ENCODE data around the gene INSIG2.

Gene INSIG2

DNA sequence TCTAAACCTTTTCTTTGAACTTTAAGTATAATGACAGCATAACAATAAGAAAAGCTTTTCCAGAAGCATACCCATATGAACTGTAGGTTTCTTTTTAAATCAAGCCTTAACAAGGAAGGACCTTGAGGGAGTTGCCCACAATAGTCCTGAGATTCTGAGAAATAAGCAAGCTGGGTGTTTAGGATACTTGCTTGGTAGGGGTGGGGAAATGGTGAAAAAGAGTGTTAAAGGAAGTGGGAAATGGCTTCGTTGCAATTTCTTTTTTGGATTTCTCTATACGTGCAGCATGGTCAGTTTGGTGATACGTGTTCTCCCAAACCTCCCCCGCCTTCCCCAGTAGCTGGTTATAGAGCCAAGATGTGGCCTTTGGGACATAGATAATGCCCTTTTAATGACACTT lies 17.2 kb downstream of the INSIG2 start:
- no peak overlapping the region for H3K27ac Mint-ChIP-seq
- no peak for ATAC-seq
- H3K27me3 Mint-ChIP-seq, result no peaks in the 10 kb centered on the region
- no peak overlapping the region for H3K4me3 Mint-ChIP-seq
- no peaks in the 10 kb centered on the region for H3K9me3 Mint-ChIP-seq
- H3K4me1 Mint-ChIP-seq, result peaks cover 16% of the 10 kb centered on the region
- no peak for DNase-seq

DNA sequence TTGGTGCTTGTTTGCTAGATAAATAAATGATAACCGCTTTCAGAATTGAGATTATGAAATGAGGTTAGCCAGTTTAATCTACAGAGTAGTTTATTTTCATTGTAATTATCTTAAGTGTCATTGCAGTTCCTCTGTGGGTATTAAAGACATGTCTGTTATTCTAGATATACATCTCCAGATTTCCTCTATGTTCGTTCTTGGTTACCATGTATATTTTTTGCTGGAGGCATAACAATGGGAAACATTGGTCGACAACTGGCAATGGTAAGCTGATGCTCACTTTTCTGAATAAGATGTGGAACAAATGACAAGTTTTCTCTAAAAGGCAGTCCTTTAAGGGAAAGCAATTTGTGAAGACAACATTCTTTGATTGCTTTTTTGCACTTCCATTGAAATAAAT lies 18.7 kb downstream of the INSIG2 start:
- no peak overlapping the region for H3K4me3 Mint-ChIP-seq
- DNase-seq (no peak), ATAC-seq (no peak)
- H3K27me3 Mint-ChIP-seq, result no peaks in the 10 kb centered on the region
- no peak overlapping the region for H3K27ac Mint-ChIP-seq
- H3K9me3 Mint-ChIP-seq, result no peaks in the 10 kb centered on the region
- H3K4me1 Mint-ChIP-seq, result peaks cover 12% of the 10 kb centered on the region

DNA sequence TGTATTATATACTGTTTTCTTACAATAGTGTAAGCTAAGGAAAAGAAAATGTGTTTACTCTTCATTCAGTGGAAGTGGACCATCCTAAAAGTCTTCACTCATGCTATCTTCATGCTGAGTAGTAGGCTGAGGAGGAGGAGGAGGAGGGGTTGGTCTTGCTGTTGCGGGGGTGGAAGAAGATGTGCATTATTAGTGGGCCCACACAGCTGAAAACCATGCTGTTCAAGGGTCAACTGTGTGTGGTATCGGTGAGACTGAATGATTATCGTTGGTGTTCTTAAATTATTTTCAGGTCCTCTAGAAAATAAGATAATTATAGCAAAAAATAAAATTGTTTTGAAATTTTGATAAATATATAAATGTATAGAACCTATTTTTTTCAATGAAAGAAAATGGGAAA lies 22.0 kb downstream of the INSIG2 start:
- Mint-ChIP-seq H3K27ac (no peak overlapping the region), H3K9me3 (no peaks in the 10 kb centered on the region), H3K4me3 (no peak overlapping the region), H3K27me3 (no peaks in the 10 kb centered on the region), H3K4me1 (peaks cover 14% of the 10 kb centered on the region)
- no peak for ATAC-seq
- DNase-seq, result no peak

DNA sequence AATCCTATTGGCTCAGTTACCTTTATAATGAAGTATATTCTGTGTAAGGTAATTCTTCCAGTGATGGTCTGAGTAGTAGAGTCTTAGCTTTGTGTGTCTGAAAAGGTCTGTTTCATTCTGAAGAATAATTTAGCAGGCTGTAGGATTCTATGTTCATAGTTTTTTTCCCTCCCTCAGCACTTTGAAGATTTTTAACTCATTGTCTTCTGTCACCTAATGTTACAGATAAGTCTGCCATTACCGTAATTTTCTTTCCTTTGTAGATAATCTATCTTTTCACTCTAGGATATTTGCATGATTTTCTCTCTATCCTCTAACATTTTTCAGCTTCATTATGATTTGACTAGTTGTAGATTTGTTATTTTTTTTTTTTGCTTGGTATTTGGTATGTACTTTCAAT lies 22.7 kb downstream of the INSIG2 start:
- Mint-ChIP-seq H3K27ac (no peak overlapping the region), H3K9me3 (no peaks in the 10 kb centered on the region), H3K4me1 (peaks cover 14% of the 10 kb centered on the region)

DNA sequence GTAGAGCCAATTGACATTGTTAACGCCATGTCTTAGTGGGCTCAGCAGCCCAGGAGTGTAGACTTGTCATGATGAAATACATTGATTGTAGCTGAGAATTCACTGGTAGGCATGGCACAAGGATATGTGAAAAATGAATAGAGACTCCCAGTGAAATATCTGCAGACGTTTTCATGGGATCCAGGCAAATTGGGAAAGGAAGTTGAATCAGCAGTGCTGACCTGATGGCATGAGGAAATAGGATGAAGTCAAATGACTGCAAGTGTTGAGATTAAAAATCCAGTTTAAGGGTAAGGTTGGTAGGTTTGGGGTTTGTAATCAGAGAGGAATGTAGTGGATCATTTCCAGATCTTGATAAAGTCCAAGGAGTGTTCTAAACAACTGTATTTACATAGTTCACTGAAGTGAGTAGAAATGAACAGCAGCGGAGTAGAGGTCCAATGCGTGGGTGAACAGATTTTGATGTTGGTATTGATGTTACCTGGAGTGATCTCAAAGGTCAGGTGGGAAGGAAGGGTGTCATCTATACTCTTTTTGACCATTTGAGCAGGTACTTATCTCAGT lies 24.6 kb downstream of the INSIG2 start:
- H3K4me3 Mint-ChIP-seq, result no peak overlapping the region
- H3K4me1 Mint-ChIP-seq, result peaks cover 14% of the 10 kb centered on the region
- no peak for DNase-seq
- no peaks in the 10 kb centered on the region for H3K9me3 Mint-ChIP-seq
- H3K27me3 Mint-ChIP-seq, result no peaks in the 10 kb centered on the region
- no peak overlapping the region for H3K27ac Mint-ChIP-seq
- ATAC-seq, result no peak

More for the DNA sequence above, 22.7 kb downstream of the INSIG2 start:
- Mint-ChIP-seq H3K4me3 (no peak overlapping the region), H3K27me3 (no peaks in the 10 kb centered on the region)
- ATAC-seq (no peak), DNase-seq (no peak)

DNA sequence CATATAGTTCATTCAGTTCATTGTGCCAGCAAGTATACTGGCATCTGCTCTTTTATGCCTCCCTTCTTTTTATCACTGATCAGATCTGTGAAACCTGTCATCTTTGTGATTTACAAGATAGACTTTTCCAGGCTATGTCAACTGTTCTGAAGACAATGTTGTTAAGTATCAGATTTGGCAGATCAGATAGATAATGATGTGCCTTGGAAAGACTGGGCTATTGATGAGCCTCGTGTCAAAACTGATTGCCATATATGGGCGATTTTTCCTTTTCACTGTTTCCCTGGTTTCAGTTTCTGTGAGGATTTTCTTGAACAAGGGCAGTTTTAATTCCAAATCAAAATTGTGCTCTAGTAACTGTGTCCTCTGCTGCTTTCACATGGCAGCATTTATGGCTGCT lies 26.6 kb downstream of the INSIG2 start:
- DNase-seq, result no peak
- Mint-ChIP-seq H3K27me3 (no peaks in the 10 kb centered on the region), H3K4me3 (no peak overlapping the region), H3K9me3 (no peaks in the 10 kb centered on the region), H3K4me1 (peaks cover 14% of the 10 kb centered on the region), H3K27ac (no peak overlapping the region)
- no peak for ATAC-seq

DNA sequence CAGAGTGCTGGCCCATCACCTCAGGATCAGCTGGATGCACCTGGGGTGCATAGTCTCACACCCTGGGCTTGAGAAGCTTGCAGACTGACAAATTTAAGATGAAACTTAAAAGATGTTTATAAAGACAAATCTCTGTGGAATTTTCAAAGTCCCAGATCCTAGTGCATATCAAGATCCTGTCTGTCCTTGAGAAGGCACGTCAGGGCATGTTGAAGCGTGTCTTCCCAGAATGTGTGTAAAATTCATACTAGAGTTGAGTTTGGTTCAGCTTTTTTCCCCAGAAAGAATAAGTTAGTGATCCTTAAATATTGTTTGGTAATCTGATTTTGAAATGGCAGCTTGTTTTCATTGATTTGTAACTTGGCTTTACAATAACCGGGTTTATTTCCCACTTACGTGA lies 27.5 kb downstream of the INSIG2 start:
- no peak for DNase-seq
- no peak for ATAC-seq
- H3K27me3 Mint-ChIP-seq, result no peaks in the 10 kb centered on the region
- H3K4me3 Mint-ChIP-seq, result no peak overlapping the region
- no peaks in the 10 kb centered on the region for H3K9me3 Mint-ChIP-seq
- peaks cover 14% of the 10 kb centered on the region for H3K4me1 Mint-ChIP-seq
- H3K27ac Mint-ChIP-seq, result no peak overlapping the region

DNA sequence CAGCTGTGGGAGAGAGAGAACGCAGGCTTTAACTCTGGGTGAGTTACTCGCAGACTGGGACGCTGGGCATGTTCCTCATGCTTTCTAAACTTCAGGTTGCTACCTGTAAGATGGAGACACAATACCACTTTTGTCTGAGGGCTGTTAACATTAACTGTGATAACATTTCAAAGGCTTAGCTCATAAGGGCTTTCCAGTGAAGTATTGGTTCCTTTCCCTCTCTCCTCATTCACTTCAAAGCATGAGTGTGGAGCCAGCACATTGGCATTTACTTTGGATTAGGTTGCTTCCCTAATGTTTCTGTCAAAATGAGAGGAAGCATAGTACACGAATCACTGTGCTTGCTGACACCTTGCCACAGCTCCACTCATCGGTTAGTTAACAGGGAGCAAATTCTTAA lies 30.2 kb downstream of the INSIG2 start:
- H3K27ac Mint-ChIP-seq, result no peak overlapping the region
- no peaks in the 10 kb centered on the region for H3K9me3 Mint-ChIP-seq
- ATAC-seq (no peak), DNase-seq (no peak)
- no peaks in the 10 kb centered on the region for H3K27me3 Mint-ChIP-seq
- no peak overlapping the region for H3K4me3 Mint-ChIP-seq
- peaks cover 6% of the 10 kb centered on the region for H3K4me1 Mint-ChIP-seq

DNA sequence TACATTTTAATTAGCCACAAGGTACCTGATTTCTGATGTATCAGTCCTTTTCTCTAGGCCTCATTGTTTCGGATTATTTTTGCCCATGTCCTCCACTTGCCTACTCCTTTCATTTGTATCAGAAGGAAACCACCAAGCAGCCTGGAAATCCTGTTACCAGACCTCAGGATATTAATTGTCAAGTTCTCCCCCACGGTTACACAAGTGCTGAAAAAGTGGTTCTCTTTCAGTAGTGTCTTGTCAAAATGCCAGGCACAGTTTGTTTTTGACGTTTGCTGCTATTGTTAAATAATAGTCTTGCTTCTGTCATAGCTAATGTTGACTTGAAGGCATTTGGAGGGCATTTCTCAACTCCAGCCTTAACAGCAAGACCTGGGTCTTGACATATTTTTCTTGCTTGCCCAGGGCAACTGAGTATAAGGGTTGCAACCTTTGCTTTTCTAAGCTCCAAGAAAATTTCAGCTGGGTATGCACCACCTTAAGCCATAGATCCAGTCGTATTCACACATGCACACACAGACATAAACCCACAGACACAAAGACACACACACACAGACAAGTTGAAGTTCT lies 31.0 kb downstream of the INSIG2 start:
- Mint-ChIP-seq H3K4me3 (no peak overlapping the region), H3K27me3 (no peaks in the 10 kb centered on the region), H3K4me1 (no peaks in the 10 kb centered on the region), H3K27ac (no peak overlapping the region), H3K9me3 (no peaks in the 10 kb centered on the region)
- ATAC-seq (no peak), DNase-seq (no peak)

DNA sequence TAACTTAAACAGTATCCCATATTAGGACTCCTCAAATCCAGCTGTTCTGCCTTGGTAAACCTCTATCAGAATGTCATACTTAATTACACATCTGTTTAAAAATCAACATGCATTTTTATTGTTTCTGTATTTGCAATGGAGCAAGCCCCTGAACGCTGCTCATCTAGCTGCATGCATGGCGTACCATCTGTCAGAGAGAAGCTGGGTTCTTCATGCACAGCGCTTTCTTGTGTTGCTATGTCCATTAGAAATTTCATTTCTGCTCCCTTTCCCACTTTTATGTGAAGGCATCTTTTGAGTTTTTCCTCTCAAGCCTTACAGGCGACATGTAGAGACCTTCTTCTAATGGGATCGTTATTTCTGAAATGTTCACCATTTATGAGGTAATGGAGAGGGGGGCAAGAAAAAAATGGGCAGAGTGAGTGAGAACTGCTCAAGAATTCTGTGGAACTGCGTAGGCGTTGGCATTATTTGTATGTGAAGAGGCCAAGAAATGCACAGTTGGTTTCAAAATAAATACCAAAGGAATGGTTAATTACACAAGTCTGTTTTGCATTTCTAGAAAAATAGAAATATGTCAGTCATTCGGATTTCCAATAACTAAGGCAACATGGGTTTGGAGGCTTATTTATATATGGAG lies 31.6 kb downstream of the INSIG2 start:
- Mint-ChIP-seq H3K4me3 (no peak overlapping the region), H3K4me1 (no peaks in the 10 kb centered on the region), H3K27ac (no peak overlapping the region), H3K27me3 (peaks cover 2% of the 10 kb centered on the region), H3K9me3 (no peaks in the 10 kb centered on the region)
- ATAC-seq (no peak), DNase-seq (no peak)

DNA sequence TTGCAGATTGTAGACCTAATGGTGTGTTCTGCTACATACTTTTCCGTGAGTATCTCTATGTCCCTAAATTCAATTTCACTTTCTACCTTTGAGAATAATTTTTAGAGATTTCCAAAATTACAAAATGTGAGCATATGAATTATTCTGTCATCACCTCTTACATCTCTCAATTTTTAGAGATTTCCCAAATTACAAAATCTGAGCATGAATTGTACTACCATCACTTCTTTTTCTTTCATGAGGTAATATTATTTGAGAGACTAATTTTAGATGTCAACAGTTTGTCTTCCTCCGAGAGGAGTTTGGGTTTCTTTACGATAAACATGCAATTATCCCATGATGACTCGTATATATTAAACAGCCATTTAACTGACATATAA lies 32.1 kb downstream of the INSIG2 start:
- Mint-ChIP-seq H3K4me3 (no peak overlapping the region), H3K27ac (no peak overlapping the region), H3K4me1 (no peaks in the 10 kb centered on the region), H3K9me3 (no peaks in the 10 kb centered on the region), H3K27me3 (peaks cover 7% of the 10 kb centered on the region)
- DNase-seq (no peak), ATAC-seq (no peak)

DNA sequence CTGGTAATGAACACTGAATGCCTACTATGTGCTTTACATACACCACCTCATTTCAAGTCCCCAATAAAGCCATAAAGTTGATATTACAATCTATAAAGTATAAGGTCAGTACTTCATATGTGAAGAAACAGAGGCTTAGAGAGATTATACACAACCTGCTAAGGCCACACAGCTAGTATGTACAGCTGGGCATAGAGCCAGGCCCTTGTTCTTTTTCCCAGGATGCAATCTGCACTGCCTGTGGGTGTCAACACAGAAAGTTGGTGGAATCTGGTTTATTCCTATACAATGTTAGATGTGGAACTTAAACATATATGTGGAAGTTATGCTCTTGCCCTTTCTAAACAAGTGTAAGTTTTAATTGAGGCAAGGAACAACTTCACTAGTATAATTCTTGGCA lies 32.8 kb downstream of the INSIG2 start:
- Mint-ChIP-seq H3K9me3 (no peaks in the 10 kb centered on the region), H3K4me3 (no peak overlapping the region), H3K27me3 (peaks cover 14% of the 10 kb centered on the region), H3K27ac (no peak overlapping the region), H3K4me1 (no peaks in the 10 kb centered on the region)
- ATAC-seq, result no peak
- no peak for DNase-seq

DNA sequence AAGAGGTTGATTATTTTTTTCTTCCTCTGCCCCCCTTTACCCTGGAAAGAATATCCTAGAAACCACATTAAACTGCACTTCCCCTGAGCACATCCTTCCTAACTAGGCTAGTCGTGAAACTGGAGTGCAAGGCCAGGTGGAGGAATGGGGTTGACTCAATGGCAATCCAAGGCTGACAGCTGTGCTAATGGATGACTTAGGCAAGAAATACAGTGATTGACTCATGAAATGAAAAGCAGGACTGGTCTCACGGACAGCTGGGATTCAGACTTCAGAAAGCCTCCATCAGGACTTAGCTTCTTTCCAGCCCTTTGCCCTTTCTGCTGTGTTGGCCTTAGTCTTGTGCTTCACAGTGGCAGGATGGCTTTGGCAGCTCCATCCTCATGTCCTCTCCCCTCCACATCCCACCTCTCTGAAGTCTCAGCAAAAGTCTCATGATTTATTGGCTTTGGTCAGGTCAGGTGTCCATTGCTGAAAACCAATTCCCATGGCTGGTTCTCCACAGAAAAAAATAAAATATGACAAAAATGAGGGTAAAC lies 33.8 kb downstream of the INSIG2 start:
- ATAC-seq (no peak), DNase-seq (no peak)
- no peaks in the 10 kb centered on the region for H3K4me1 Mint-ChIP-seq
- H3K4me3 Mint-ChIP-seq, result no peak overlapping the region
- no peaks in the 10 kb centered on the region for H3K9me3 Mint-ChIP-seq
- H3K27ac Mint-ChIP-seq, result no peak overlapping the region
- peaks cover 24% of the 10 kb centered on the region for H3K27me3 Mint-ChIP-seq

DNA sequence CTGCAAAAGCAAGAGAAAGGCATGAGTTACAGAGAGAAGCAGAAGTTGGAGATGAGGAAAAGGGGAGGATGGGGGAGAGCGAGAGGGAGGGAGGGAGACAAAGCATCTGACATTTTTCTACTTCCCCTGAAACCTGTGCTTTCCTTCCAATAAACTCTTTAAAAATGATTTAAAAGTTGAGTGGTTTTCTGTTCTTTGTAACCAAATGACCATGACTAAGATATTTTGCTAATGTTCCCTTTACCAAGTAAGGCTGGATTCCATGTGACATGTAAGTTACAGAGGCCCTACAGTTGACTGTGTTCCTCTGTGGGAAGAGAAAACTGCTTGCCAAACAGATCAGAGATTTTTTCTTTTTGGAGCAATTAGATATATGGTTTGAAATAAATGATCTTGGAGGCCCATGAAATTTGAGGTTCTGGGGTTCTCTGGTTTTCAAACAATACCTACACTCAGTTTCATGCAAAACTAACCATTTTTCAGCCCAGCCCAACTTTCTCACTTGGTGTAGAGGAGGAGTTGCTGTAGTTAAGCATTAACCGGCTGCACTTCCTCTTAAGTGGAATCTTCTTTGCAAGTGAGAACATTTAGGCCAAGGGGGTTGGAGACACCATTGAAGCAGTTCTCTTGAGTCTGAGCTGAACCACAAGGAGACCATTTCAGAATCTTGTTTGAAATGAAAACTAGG lies 34.5 kb downstream of the INSIG2 start:
- peaks cover 31% of the 10 kb centered on the region for H3K27me3 Mint-ChIP-seq
- ATAC-seq, result no peak
- H3K4me3 Mint-ChIP-seq, result no peak overlapping the region
- no peaks in the 10 kb centered on the region for H3K4me1 Mint-ChIP-seq
- H3K27ac Mint-ChIP-seq, result no peak overlapping the region
- no peaks in the 10 kb centered on the region for H3K9me3 Mint-ChIP-seq
- DNase-seq, result no peak

DNA sequence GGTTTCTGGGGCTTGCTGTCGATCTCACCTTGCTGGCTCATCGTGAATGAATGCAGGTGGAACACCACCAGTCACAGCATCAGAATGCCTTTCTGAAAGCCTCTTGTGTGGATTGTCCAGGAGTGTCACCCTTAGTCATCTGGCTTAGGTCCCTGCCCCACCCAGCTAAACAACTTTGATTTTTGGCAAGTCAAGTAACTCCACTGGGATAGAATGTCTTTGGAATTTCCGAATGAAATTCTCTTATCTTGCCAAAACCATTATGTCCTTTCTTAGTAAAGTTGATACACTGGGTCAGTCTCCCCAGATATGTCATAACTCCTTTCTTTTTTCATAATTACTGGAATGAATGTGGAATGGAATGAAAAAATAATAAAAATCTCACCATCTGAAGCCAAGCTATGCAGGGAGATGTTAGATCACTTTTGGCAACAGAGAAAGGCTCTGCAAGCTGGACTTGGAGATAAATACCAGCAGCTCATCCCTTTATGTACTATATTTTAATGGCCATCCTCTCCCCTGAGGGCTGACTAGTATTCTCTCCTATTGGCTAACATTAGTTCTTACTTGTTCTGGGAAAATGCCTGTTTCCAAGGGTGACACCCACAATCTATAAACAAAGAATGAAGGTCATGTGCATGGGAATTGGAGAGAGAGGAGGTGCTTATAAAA lies 35.4 kb downstream of the INSIG2 start:
- peaks cover 37% of the 10 kb centered on the region for H3K27me3 Mint-ChIP-seq
- H3K4me1 Mint-ChIP-seq, result no peaks in the 10 kb centered on the region
- H3K4me3 Mint-ChIP-seq, result no peak overlapping the region
- no peaks in the 10 kb centered on the region for H3K9me3 Mint-ChIP-seq
- H3K27ac Mint-ChIP-seq, result no peak overlapping the region
- ATAC-seq (no peak), DNase-seq (no peak)

Data from stimulated activated naive CD8-positive, alpha-beta T cell treated with anti-CD3 and anti-CD28 coated beads, Interleukin-15, amount 100 ng/mL, for 72 hours (primary cell).